GM18867 (cell line): ENCODE results near the gene AKT2.

Experiments used
- ATAC-seq: cut with Tn5 transposase; IDR thresholded peaks from one replicate; pipeline ENCODE4 v1.9.1; 2021; ENCODE audit warnings: mild to moderate bottlenecking, moderate library complexity; ENCODE audit not compliant: unreplicated experiment

AKT2 gene

DNA sequence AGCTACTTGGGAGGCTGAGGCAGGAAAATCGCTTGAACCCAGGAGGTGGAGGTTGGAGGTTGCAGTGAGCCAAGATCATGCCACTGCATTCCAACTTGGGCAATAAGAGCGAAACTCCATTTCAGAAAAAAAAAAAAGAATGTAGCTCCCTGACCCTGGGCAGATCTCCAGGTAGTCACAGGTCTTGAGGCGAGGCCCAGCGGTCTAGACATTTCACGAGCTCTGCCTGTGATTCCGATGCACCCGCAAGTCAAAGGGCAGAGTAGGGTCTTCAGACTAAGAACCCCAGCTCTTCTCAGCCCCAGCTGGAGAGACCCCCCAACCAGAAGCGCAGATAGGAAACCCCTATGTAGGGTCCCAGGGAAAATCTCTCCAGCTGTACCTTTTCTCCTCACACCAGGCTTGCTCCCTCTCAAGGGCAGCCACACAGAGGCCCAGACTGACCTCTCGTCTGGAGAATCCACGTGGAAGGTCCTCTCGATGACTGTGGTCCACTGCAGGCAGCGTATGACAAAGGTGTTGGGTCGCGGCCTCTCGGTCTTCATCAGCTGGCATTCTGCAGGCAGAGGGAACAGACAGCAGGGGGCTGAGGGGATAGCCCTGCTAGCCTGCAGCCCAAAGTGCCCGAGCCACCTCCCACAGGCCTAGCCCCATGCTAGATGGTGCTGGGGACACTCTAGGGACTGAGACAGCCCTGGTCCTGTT is 30.3 kb downstream of the AKT2 start:
- no peak for ATAC-seq

GRCh38 chr19:40253611-40254092 is 31.5 kb downstream of the AKT2 start:
- ATAC-seq: no peak

DNA sequence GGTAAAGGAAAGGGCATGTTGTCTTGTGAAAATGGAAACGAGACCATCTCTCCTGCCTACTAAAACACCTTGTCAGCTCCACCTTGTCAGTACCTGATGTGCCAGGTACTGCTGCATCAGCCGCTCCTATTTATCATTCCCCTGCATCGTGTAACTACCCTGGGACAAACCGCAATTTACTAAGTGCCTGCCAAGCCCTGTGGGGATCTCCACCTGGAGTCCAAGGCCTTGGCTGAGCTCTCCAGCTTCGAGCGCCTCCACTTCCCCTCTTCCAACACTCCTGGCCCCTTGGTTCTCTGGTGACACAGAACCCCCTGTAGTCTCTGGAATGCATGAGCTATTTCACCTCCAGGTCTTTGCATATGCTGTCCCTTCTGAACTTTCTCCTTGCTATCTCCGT is 32.8 kb downstream of the AKT2 start:
- ATAC-seq: no peak

- no peak for ATAC-seq
Measured at GRCh38 chr19:40251991-40252390, 33.2 kb downstream of the AKT2 start.

GRCh38 chr19:40251244-40251643 is 33.9 kb downstream of the AKT2 start:
- no peak for ATAC-seq

GRCh38 chr19:40249781-40250180 is 35.4 kb downstream of the AKT2 start:
- ATAC-seq: no peak

DNA sequence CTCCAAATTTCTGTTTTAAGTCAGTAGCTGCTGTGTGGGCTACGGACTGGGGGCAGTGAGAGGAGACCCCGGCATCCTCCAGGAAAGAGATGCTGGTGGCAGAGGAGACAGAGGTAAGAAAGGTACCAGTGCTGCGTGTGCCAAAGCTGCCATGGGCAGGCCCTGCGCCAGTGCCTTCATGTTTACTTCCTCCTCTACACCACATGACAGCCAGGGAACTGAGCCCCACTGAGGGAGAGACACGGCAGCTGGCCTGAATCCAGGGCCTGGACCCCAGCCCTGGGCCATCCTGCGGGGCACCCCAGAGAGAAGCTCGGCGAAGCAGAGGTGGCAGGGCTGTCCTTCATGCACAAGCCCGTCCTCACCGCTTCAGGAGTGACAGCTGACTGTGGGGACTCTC is 35.9 kb downstream of the AKT2 start:
- no peak for ATAC-seq

DNA sequence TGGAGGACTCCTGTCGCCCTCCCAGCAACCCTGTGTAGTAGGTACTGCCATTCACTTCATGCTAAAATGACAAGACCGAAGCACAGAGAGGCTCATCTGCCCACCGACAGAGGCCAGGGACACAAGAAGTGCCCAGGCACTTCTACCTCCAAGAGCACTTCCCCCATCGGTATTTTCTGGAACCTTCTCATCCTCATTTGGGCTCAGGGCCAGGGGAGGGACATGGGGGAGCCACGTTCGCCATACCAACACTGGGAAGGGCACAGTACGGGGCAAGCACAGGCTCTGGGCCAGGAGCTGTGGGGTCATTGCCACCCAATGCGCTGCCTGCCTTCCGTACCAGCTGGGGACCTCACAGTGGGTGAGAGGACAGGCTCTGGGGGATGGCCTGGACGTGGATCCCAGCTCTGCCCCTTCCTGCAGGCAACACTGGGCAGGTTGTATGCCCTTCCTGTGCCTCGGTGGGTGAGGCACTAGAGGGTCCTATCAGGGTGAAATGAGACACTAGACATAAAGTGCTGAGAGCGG is 37.3 kb downstream of the AKT2 start:
- no peak for ATAC-seq

DNA sequence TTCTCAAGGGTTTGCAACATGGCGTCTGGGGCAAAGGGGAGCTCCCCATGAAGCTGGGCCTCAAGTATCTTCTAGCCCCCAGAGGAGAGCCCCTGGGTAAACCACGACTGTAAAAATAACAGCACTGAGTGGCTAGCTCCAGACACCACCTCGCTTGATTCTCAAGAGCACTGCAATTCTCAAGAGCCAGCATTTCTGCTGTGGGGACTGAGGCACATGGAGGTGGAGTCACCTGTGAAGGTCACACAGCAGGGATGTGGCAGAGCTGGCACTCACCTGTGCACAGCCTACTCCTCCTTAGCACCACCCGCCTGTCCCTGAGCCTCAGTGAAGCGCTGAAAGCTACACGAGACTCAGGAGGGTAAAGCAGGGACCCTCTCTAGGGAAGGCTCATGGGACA is 38.0 kb downstream of the AKT2 start:
- no peak for ATAC-seq

GRCh38 chr19:40246292-40247073 is 38.7 kb downstream of the AKT2 start:
- ATAC-seq: no peak

DNA sequence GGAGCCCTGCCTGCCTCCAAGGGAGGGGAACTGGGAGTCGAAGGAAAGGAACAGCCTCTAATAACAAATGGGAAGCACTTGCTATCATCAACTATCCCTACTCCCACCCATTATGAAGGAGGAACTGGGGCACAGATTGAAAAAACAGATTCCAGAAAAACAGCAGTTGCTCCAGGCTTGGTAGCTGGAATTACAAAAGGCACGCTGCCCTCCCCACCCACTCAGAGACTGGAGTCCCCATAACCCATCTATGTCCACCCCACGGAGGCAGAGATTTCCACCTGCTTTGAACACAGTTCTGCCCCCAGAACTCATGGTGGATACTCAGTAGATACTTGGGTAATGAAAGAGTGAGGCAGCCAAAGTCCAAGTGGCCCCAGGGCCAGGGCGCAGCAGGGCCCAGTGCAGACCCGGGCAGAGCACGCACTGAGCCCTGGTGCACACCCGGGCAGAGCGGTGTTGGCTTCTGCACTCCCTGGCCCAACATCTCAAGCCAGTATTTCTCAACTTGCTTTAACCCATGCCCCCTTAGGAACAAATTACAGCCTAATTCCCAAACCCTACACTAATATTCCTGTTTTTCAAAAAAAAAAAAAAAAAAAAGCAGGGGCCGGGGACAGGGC is 39.5 kb downstream of the AKT2 start:
- no peak for ATAC-seq

- ATAC-seq: no peak
Measured at GRCh38 chr19:40244579-40245317, 40.4 kb downstream of the AKT2 start.

- no peak for ATAC-seq
Measured at GRCh38 chr19:40243181-40243580, 42.0 kb downstream of the AKT2 start.

GRCh38 chr19:40242480-40242879 is 42.7 kb downstream of the AKT2 start:
- no peak for ATAC-seq

DNA sequence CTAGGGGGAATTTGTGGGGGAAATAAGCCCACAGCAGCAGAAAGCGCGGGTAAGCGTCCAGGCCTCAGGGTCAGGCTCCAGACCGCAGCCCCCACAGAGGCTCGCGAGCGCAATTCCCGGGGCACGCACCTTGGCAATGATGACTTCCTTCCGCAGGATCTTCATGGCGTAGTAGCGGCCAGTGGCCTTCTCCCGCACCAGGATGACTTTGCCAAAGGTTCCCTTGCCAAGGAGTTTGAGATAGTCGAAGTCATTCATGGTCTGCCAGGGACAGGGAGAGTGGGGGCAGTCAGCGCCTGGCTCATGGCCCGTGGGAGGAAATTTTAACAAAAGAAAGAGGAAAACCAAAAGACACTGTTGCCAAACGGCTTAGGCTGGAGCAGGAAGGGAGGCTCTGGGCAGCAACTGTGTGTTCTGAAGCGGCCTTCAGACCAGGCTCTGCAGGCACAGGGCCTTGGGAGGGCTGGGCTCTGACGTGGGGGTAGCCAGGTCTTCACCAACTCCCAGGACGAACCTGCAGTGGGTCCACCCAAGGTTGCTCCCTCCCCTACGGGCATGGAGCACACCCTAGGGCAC is 43.2 kb downstream of the AKT2 start:
- no peak for ATAC-seq

DNA sequence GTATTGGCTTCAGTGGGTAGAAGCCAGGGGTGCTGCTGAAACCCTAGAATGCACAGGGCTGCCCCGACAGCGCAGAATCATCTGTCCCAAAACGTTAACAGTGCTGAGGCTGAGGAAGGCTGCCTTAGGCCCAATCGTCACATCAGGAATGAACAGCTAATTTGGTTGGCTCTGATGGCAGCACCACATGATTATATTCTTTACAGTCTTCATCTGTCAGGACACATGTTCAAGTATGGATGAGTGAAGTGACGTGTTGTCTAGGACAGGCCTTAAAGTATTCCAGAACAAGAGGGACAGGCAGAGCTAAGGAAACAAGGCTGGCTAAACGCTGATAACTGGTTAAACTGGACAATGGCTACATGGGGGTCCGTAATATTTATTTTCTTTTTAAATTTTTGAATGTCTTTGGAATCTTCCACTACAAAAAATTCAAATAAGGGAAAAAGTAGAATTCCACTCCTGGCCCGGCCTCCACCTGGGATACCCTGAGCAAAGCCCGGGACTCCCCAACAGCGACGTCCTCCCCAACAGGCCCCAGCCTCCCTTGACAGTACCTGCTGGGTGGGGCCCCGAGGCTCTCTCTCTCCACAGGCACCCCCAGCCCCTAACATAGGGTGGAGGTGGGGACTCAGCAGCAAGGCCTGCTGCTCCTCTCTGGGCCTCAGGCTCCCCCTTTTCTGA is 43.9 kb downstream of the AKT2 start:
- ATAC-seq: no peak

DNA sequence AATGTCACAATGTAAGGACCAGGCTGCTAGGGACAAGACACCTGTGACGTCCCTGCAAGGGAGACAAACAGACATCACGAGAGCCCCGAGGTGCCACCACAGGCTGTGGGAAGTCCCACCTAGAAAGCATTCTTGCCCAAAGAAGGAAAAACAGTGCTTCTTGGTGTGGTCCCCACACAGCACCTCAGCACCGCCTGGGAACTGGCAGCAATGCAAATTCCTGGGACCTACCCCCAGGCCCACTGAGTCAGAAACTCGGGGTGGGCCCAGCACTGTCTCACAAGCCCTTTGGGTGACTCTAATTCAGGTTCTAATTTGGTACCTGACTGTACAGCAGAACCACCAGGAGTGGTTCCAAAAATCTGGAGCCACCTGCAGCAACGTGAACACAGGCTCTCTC is 44.8 kb downstream of the AKT2 start:
- no peak for ATAC-seq

DNA sequence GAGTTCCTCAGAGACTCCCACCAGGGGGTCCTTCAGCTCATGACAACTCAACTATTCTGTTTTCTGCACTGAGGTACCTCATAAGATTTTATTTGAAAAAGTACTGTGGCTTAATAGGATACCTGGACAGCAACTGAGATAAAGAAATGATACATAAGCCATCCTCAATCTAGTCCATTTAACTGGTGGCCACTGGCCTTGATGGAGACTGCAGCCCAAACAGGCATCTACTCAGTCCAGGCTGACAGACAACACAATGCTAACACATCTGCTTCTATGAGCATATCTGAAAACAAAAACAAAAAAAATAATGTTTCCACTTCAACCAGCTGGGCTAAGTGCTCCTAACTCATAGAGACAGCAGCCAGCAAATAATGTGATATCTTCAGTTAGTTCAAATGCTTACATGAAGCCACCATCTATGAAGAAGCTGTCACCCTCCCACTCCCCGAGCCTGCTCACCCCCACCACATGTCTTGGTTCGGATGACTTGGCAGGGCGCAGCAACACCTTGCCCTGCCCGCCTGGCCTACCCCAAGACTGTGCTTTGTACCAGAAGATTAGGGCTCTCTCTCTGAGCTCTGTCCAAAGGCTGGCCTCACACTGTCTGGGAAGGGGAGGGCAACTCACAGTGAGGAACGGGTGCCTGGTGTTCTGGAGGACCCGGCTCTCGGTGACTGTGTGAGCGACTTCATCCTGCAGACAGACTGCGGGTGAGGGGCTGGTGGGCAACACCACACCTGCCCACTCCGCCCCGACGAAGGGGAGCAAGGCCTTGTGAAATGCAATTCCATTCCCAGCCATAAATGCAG is 45.5 kb downstream of the AKT2 start:
- ATAC-seq: no peak

DNA sequence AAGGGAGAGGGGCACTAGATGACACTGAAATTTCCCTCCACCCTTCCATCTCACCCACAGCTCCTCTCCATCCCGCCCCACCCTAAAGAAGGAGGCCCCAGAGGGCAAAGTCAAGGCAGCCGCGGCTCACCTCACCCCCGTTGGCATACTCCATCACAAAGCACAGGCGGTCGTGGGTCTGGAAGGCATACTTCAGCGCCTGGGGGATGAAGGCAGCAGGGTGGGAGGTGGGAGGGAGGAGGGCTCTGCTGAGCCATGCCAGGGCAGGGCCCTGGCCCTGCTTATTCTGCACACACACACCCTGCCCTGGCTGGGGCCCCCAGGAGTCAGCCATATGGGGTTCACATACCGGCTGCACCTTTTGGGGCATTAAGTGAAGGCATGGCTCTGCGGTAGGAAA is 46.4 kb downstream of the AKT2 start:
- no peak for ATAC-seq
